Peyer's patch (tissue), 4 donors: ENCODE measurements around the gene COL23A1. TPM values are rescaled to one million over a fixed set of nuclear protein-coding genes. Genes with fewer than 3 reads are reported as not detected.
A peak's percentile ranks its signal among the peaks of the same experiment; 100 is the strongest.

Experiments
- DNase-seq, 3 donors: peaks; one replicate each; pipeline ENCODE4 v3.0.0-alpha.2; 2017 to 2019
- H3K27ac ChIP-seq, 4 donors: fragments of 200-600 bp; sonication (generic); one replicate each; pipeline ENCODE4 v1.5.1; 2016 to 2019
- H3K27me3 ChIP-seq, 2 donors: fragments of 200-600 bp; sonication (generic); one replicate each; pipeline ENCODE4 v1.5.1; 2019
- H3K36me3 ChIP-seq, 3 donors: fragments of 200-600 bp; sonication (generic); one replicate each; pipeline ENCODE4 v1.5.1; 2016 to 2019
- H3K4me1 ChIP-seq, 4 donors: fragments of 200-600 bp; sonication (generic); one replicate each; pipeline ENCODE4 v1.5.1; 2016 to 2019
- H3K4me3 ChIP-seq, 4 donors: fragments of 200-600 bp; sonication (generic); 1 replicate in 3 of 4; 2 replicates in 1 of 4; pipeline ENCODE4 v1.5.1; 2016 to 2019; ENCODE audit warnings: mild to moderate bottlenecking in 1 of 4
- H3K9me3 ChIP-seq, 4 donors: fragments of 200-600 bp; sonication (generic); one replicate each; pipeline ENCODE4 v1.5.1; 2016 to 2019; ENCODE audit warnings: mild to moderate bottlenecking in 1 of 4
- POLR2A ChIP-seq, 2 donors: fragments of 450-650 bp; IDR thresholded peaks; one replicate each; pipeline ENCODE4 v1.5.1; 2017; ENCODE audit warnings: antibody characterized with exemption in 2 of 2, mild to moderate bottlenecking in 2 of 2, moderate library complexity in 2 of 2
- total RNA-seq, 4 donors: library from RNA; depleted of rRNA; stranded (reverse); fragments of >200 nt; gene quantifications; one replicate each; pipeline ENCODE4 v1.1.0, GENCODE V29; 2016
- TF ChIP-seq, protein P1 (sequence below), 6 experiments: fragments of 450-650 bp in 4 of 6; fragments of 200-600 bp in 2 of 6; sonication (generic) in 1 of 6; IDR thresholded peaks; one replicate each; pipeline ENCODE4 v1.5.1; 2017 to 2019; ENCODE audit warnings: antibody characterized with exemption in 6 of 6, mild to moderate bottlenecking in 3 of 6, moderate library complexity in 1 of 6

COL23A1 gene
- total RNA-seq, 4 donors from 2014 or later: 0.57 to 5.8 (median 1.2) TPM; not detected in 1

DNA sequence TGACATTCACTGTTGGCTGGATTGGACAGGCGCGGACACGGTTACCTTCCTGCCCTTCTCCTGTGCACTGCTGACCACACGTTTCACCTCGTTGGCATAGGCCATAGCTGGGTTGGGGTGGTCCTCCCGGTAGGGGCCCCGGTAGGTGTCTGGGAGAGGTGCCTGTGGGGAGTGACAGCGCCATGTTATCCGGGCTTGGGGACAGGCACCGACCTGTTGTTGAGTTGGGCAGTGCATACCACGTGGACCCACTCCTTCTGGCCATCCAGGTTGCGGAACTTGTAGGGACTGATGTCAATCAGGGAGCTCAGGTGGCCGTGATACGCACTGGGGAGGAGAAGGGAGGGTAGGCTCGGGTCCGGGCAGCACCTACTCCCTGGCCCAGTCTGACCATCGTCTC, 365.8 kb downstream of the COL23A1 start:
- no peaks in the 10 kb centered on the region for H3K27me3 ChIP-seq

DNA sequence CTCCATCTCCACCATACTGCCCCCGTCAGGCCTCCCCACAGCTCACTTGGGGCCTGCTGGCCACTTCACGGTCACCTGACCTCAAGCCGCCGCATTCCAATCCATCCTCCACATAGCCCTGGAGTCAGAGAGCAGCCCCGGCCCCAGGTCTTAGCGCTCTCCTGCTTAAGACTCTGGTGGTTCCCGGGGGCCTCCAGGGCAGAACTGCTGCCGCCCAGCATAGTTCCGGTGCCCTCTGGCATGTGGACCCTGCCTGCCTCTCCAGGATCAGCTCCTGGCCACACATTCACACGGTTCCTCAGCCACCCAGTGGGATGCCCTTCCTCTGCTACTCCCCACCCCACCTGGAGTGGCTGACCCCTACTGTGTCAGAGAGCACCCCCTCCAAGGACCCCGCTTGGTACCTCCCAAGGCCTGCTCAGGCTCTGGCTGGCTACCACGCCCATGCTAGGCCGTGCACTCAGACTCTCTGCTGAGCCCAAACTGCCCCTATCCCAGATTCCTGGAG, 366.3 kb downstream of the COL23A1 start:
- H3K9me3 ChIP-seq: no peaks in the 10 kb centered on the region
- no peak for TF ChIP-seq POLR2A (IDR thresholded peaks at IDR 0.05)
- peak overlapping the region in 1 of 4 donors; percentile 3 for H3K27ac ChIP-seq
- no peak overlapping the region for H3K4me3 ChIP-seq
- H3K36me3 ChIP-seq: peaks cover 0 to 81% (median 0%) of the 10 kb centered on the region in 3 donors
- H3K27me3 ChIP-seq: no peaks in the 10 kb centered on the region
- DNase-seq: no peak
- H3K4me1 ChIP-seq: peaks cover 0 to 58% (median 1%) of the 10 kb centered on the region in 4 donors

More for the DNA sequence above, 365.8 kb downstream of the COL23A1 start:
- no peak for DNase-seq
- Histone ChIP-seq H3K9me3 (no peaks in the 10 kb centered on the region), H3K4me3 (no peak overlapping the region), H3K4me1 (peaks cover 0 to 59% (median 2%) of the 10 kb centered on the region in 4 donors), H3K27ac (peak overlapping the region in 1 of 4 donors; percentile 90), H3K36me3 (peaks cover 0 to 81% (median 0%) of the 10 kb centered on the region in 3 donors)
- TF ChIP-seq POLR2A (IDR thresholded peaks at IDR 0.05): no peak

DNA sequence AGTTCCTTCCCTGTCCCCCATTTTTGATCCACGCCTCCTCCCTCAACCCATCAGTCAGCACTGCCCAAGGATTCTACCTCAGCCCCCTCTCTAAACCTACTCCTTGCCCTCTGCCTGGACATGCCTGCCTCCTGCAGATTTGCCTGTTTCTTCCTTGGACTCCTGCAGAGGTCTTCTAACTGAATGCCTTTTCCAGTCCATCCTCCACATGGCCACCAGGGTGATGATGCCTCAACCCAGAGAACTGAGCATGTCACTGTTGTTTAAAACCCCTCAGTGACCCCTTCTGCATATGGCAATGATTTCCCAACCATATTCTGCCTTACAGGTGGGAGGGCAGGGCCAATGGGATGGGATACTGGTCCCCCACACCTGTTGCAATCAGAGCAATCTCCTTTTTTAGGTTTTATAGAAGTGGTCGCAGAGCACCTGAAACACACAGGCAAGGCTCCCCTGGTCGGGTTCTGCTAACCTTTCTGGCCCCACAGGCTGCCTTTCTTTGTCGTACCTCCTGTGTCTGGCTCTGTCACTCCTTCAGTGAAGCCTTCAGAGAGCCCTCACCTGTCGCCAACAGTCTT, 366.9 kb downstream of the COL23A1 start:
- Histone ChIP-seq H3K9me3 (no peaks in the 10 kb centered on the region), H3K27ac (peak overlapping the region in 1 of 4 donors; percentile 65), H3K4me3 (no peak overlapping the region), H3K36me3 (peaks cover 0 to 81% (median 0%) of the 10 kb centered on the region in 3 donors), H3K27me3 (no peaks in the 10 kb centered on the region), H3K4me1 (peaks cover 0 to 54% (median 1%) of the 10 kb centered on the region in 4 donors)
- DNase-seq: no peak
- no peak for TF ChIP-seq POLR2A (IDR thresholded peaks at IDR 0.05)
- TF ChIP-seq, protein P1, sequence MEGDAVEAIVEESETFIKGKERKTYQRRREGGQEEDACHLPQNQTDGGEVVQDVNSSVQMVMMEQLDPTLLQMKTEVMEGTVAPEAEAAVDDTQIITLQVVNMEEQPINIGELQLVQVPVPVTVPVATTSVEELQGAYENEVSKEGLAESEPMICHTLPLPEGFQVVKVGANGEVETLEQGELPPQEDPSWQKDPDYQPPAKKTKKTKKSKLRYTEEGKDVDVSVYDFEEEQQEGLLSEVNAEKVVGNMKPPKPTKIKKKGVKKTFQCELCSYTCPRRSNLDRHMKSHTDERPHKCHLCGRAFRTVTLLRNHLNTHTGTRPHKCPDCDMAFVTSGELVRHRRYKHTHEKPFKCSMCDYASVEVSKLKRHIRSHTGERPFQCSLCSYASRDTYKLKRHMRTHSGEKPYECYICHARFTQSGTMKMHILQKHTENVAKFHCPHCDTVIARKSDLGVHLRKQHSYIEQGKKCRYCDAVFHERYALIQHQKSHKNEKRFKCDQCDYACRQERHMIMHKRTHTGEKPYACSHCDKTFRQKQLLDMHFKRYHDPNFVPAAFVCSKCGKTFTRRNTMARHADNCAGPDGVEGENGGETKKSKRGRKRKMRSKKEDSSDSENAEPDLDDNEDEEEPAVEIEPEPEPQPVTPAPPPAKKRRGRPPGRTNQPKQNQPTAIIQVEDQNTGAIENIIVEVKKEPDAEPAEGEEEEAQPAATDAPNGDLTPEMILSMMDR (IDR thresholded peaks at IDR 0.05): no peak

DNA sequence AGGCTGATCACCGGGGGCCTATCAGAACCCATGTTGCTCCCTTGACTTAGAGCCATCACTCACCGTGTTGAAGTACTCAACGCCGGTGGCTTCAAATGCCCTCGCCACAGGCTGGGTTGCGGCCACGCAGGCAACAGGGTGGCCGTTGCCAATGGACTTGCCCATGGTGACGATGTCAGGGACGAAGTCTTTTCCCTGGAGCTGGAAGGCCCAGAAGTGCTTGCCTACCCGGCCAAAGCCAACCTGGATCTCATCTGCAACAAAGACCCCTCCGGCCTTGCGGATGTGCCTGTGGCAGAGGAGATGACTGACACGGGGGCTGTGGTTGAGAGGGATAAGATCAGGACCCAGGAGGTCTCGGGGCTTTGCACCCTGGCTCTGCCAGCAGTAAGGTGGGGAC, 367.9 kb downstream of the COL23A1 start:
- H3K9me3 ChIP-seq: no peaks in the 10 kb centered on the region
- peak overlapping the region in 2 of 4 donors; percentile 18 to 65 for H3K27ac ChIP-seq
- H3K36me3 ChIP-seq: peaks cover 0 to 74% (median 0%) of the 10 kb centered on the region in 3 donors
- H3K27me3 ChIP-seq: no peaks in the 10 kb centered on the region
- H3K4me1 ChIP-seq: peaks cover 0 to 46% (median 1%) of the 10 kb centered on the region in 4 donors
- H3K4me3 ChIP-seq: no peak overlapping the region
- no peak for DNase-seq
- TF ChIP-seq, protein P1 (IDR thresholded peaks at IDR 0.05): no peak
- TF ChIP-seq POLR2A (IDR thresholded peaks at IDR 0.05): no peak

DNA sequence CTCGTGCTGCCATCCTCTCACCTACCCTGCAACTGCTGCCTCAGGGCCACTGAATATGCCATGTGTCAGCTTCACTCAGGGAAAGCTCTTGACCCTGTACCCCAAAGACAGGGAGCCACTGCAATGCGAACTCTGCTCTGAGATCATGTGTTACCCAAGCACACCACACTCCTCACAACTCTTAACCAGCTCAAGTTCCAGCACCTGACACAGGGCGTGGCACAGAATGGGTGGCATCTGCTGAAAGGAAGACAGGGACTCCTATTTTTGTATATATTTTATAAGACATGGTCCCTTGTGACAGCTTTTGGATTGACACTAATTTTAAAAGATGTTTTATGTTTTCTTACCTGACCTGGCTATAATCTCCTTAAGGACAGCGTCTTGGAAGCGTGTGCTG, 368.3 kb downstream of the COL23A1 start:
- TF ChIP-seq POLR2A (IDR thresholded peaks at IDR 0.05): no peak
- TF ChIP-seq, protein P1 (IDR thresholded peaks at IDR 0.05): no peak
- Histone ChIP-seq H3K27me3 (no peaks in the 10 kb centered on the region), H3K4me3 (no peak overlapping the region), H3K36me3 (peaks cover 0 to 73% (median 0%) of the 10 kb centered on the region in 3 donors), H3K9me3 (no peaks in the 10 kb centered on the region), H3K27ac (peak overlapping the region in 2 of 4 donors; percentile 18 to 65), H3K4me1 (peaks cover 0 to 44% (median 2%) of the 10 kb centered on the region in 4 donors)
- DNase-seq: peak in 2 of 3 donors; percentile 61 to 73

DNA sequence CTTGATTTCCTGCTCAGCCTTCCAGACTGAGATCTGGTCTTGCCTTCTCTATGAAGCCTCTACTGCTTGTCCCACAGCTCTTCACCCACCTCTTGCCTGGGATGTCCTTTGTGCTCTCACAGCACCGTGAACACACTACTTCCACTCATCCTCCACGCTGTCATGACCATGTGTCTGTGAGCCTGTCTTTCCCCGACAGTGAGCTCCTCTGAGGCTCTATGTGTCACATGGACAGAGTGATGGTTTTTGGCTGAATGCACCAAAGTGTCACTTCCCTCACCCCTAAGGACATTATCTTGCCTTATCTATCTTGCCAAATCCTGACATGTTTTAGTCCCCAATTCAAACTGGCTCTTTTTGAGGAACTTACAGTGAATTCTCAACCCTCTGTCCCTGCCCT, 368.9 kb downstream of the COL23A1 start:
- TF ChIP-seq, protein P1 (IDR thresholded peaks at IDR 0.05): no peak
- TF ChIP-seq POLR2A (IDR thresholded peaks at IDR 0.05): no peak
- H3K36me3 ChIP-seq: peaks cover 0 to 77% (median 0%) of the 10 kb centered on the region in 3 donors
- peaks cover 0 to 47% (median 5%) of the 10 kb centered on the region in 4 donors for H3K4me1 ChIP-seq
- no peaks in the 10 kb centered on the region for H3K27me3 ChIP-seq
- H3K4me3 ChIP-seq: no peak overlapping the region
- peak overlapping the region in 2 of 4 donors; percentile 5 to 65 for H3K27ac ChIP-seq
- H3K9me3 ChIP-seq: no peaks in the 10 kb centered on the region
- DNase-seq: no peak
